LNCaP clone FGC (cell line): ENCODE measurements around the gene FUNDC2.

Source experiments
- DNase-seq: peaks from one replicate; pipeline ENCODE4 v3.0.0-alpha.2; 2011; ENCODE audit warnings: low read depth
- H3K4me3 ChIP-seq: 2 replicates; pipeline ENCODE4 v1.5.1; 2011; ENCODE audit warnings: mild to moderate bottlenecking, low read depth, low read length, control low read depth
- TF ChIP-seq, protein P1 (sequence below): IDR thresholded peaks from 2 replicates; pipeline ENCODE4 v1.5.1; 2012; ENCODE audit warnings: mild to moderate bottlenecking; ENCODE audit not compliant: control insufficient read depth, insufficient read depth; ENCODE audit errors: extremely low read depth

The FUNDC2 gene

DNA sequence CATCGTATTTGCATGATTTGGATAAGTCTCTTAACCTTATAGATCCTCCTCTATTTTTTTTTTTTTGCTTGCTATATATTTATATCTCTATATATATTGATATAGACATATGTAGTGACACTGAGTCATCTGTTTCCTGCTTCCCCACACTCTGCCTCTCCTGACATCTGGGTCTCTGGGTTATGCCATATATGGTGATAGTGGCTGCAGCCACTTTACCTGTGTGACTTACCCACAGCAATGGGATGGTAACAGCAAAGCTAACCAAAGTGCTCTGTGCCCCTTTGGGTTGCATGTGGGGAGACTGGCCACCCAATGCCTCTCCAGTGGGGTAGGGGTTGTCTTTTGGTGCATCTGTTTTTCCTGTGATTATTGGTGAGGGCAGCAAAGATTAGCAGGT is 29.8 kb downstream of the FUNDC2 start:
- DNase-seq, result no peak
- TF ChIP-seq, protein P1, sequence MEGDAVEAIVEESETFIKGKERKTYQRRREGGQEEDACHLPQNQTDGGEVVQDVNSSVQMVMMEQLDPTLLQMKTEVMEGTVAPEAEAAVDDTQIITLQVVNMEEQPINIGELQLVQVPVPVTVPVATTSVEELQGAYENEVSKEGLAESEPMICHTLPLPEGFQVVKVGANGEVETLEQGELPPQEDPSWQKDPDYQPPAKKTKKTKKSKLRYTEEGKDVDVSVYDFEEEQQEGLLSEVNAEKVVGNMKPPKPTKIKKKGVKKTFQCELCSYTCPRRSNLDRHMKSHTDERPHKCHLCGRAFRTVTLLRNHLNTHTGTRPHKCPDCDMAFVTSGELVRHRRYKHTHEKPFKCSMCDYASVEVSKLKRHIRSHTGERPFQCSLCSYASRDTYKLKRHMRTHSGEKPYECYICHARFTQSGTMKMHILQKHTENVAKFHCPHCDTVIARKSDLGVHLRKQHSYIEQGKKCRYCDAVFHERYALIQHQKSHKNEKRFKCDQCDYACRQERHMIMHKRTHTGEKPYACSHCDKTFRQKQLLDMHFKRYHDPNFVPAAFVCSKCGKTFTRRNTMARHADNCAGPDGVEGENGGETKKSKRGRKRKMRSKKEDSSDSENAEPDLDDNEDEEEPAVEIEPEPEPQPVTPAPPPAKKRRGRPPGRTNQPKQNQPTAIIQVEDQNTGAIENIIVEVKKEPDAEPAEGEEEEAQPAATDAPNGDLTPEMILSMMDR, result no peak
- no peak overlapping the region for H3K4me3 ChIP-seq

DNA sequence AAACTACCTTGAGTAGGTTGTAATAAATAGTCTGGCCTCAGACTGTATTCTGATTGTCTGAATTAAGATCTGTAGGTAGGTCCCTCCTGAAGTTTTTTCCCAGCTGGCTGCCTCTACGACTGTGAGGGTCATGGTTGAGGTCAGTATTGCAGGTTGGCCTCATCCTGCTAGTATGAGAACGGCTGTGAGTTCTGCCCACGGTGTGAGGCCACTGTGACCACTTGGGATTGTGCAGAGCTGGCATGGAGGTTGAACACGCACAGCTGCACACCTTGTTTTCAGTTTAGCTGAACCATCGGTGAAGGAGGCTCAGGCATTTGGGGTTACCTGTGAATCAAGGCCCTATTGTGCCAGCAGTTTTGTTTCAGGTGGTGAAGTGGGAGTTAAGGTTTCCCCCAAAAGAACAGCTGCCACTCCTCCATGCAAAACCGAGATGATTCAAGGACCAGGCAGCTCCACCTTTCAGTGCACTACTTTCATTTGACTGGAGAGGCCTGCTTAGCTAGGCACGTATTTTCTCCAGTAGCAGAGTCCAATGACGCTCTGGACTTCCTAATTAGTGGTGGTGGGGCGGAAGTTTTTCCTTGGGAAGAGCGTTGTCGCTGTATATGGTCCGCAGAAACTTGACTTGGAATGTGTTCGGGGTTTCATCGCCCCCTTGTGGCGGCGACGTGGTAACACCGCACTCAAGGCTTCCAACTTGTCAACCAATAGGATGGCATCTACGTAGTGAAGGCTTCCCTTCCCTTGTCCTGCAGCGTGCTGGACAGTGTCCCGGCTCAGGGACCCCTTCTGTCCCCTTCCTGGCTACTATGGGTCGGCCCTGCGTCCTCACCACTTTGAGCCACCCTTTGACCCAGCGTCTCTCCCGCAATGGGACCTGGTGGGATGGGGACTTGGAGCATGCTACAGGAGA is 30.5 kb downstream of the FUNDC2 start:
- peak; percentile 50 for DNase-seq
- peak overlapping the region; percentile 29 for H3K4me3 ChIP-seq
- TF ChIP-seq, protein P1, result peak; percentile 57

DNA sequence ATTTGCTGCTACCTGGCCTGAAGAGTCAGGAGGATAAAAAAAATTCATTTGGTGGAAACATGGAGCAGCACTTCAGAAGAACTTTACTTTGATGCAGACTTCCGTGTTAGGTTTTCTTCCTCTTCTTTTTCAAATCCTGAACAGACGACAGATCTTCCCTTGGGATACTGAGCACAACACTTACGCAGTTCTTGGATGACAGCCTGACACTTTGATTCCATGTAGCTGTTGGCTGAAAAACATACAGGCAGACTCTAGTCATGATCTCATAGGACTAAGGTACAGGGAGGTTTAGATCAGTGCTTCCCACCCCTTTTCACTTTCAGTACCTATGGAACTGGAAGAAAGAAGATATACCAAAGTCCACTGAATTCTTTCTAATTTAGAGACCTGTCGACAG is 35.1 kb downstream of the FUNDC2 start:
- no peak overlapping the region for H3K4me3 ChIP-seq
- TF ChIP-seq, protein P1, result no peak

DNA sequence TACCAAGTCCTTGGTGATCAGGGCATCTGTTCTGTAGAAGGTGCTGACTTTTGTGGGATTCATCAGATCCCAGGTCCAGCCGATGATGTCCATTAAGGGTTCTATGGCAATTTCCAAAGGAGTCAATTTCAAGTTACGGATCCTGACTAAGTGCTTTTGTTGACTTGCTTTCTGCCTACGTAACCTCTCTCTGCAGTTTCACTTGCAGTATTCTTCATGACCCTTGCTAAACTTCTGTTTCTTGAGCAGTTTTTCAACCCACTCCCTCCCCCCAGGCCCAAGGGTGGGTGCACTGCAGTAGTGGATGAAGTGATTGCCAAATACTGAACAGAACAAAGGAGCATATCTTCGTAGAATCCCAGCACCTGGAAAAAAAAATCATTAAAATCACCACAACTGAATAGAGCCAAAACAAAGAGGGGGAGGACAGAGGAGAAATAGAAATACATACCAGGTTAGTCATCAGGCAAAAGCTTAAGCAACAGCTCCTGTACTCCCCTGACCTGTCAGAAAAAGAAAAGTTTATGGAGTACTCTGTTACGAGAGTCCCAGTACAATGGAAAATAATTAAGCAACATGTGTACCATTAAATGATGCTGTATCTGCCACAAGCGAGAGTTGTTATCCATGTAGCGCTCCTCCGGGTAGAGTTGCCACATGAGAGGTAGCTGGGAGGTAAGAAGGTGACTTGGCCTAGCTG is 38.5 kb downstream of the FUNDC2 start:
- TF ChIP-seq, protein P1, result no peak
- DNase-seq, result no peak
- no peak overlapping the region for H3K4me3 ChIP-seq

More for the DNA sequence above, 35.1 kb downstream of the FUNDC2 start:
- DNase-seq, result no peak

DNA sequence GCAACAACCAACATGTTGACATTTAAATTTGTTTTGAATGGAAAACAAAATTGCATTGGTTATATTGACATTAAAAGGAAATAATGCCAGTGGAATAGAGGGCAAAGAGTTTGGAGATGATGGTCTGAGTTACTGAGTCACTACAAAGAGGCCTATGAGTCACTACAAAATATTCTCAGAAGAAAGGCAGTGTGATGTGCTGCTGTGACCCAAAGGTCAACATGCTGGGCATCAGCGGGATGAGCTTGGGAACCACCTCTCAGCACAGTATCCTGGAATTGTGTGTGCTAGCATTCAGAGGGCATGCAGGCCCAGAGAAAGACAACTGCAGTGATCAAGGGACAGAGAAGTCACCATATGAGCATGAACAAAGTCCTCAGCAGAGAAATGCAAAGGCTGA is 41.5 kb downstream of the FUNDC2 start:
- no peak for DNase-seq
- TF ChIP-seq, protein P1, result no peak
- H3K4me3 ChIP-seq, result no peak overlapping the region

DNA sequence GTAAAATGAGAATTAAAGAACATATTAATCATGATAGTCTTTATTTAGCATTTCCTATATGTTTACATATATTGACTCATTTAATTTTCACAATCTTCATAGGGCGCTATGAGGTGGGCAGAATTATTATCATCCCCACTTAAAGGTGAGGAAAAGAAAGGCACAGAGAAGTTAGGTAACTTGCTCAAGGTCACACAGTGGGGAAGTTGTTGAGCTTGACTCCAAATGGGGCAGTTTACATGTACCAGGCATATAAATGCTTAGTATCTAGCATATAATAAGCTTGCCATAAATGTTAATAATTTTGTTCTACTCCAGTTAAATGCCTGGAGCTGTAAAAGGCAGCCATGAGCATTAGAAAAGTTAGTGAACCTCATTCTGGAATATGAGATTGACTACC is 42.8 kb downstream of the FUNDC2 start:
- DNase-seq, result no peak
- TF ChIP-seq, protein P1, result no peak
- no peak overlapping the region; the same call in 1 of the 2 replicates for H3K4me3 ChIP-seq
